ENCODE data around the gene ADGRG6.
A peak's percentile ranks its signal among the peaks of the same experiment; 100 is the strongest.

Gene ADGRG6

DNA sequence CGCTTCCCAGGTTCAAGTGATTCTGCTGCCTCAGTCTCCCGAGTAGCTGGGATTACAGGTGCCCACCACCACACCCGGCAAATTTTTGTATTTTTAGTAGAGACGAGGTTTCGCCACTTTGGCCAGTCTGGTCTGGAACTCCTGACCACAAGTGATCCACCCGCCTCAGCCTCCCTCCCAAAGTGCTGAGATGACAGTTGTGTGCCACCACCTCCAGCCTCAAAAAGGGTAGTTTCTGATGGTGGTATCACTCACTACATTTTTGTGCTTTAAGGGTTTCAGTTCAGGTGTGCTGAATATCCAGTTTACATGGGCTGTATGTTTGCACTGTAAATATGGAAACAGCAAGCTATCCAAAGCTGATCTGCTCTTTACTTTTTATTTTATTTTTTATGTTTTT lies 12.1 kb upstream of the ADGRG6 start:
- Histone ChIP-seq H3K4me2 (ENCODE audit: low read length) (no peak overlapping the region), H3K23ac (ENCODE audit: low read length) (no peak overlapping the region), H3K4me1 (ENCODE audit: control insufficient read depth in 1 of 2, insufficient read depth in 2 of 2, low read length in 2 of 2) (peaks cover 0 to 5% of the 10 kb centered on the region in 2 experiments), H3K14ac (ENCODE audit: low read length) (no peak overlapping the region), H3K27ac (ENCODE audit: low read depth, low read length) (no peak overlapping the region), H4K91ac (ENCODE audit: low read depth, low read length) (no peak overlapping the region), H3K18ac (ENCODE audit: low read length) (no peak overlapping the region), H2BK120ac (ENCODE audit: insufficient read depth, low read length, poor library complexity) (no peak overlapping the region), H3K79me2 (ENCODE audit: control insufficient read depth, insufficient read depth, low read length, poor library complexity) (no peaks in the 10 kb centered on the region), H3K9ac (ENCODE audit: low read length) (no peak overlapping the region), H2BK5ac (ENCODE audit: low read depth, low read length, poor library complexity) (no peak overlapping the region), H3K36me3 (ENCODE audit: control insufficient read depth in 1 of 2, insufficient read depth in 2 of 2, low read length in 2 of 2) (no peaks in the 10 kb centered on the region), H4K12ac (ENCODE audit: low read depth, low read length) (no peak overlapping the region), H2AK5ac (ENCODE audit: low read length) (no peak overlapping the region), H3K4me3 (ENCODE audit: low read depth, low read length) (no peak overlapping the region), H2BK12ac (ENCODE audit: low read length) (peak overlapping the region; percentile 36), H4K8ac (ENCODE audit: low read depth, low read length) (no peak overlapping the region), H3K4ac (ENCODE audit: low read depth, low read length) (no peak overlapping the region), H3K79me1 (ENCODE audit: low read length) (peaks cover 12% of the 10 kb centered on the region), H2AFZ (ENCODE audit: insufficient read depth, low read length, poor library complexity) (no peak overlapping the region), H3K9me3 (ENCODE audit: insufficient read depth, low read depth, low read length) (no peaks in the 10 kb centered on the region), H3K27me3 (ENCODE audit: insufficient read depth, low read length) (no peaks in the 10 kb centered on the region)
- no CpG with 5 or more reads among the region's 6 CpGs for WGBS (ENCODE audit: extremely low coverage, insufficient coverage, insufficient read length)
- DNase-seq: no peak

DNA sequence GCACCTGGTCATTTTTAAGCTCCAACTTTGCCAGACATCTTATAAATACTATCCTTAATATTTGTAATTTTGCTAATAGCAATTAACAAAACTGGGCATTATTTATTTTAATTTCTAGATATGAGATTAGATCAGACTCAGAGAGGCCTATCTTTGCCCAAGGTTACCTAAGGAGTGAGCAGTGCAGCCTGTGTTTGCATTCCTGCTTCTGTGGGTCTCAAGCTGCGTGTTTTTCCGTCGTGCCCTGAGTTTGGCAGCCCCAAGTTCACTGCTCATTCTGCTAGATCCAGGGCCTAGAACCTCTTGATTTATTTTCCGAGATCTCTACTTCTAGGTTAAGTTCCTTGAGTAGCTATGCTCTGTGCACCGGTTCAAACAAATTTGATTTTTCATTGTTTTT lies 11.0 kb upstream of the ADGRG6 start:
- H3K79me1 ChIP-seq (ENCODE audit: low read length): peaks cover 12% of the 10 kb centered on the region
- H3K4me1 ChIP-seq (ENCODE audit: control insufficient read depth in 1 of 2, insufficient read depth in 2 of 2, low read length in 2 of 2): peaks cover 0 to 5% of the 10 kb centered on the region in 2 experiments
- H4K12ac ChIP-seq (ENCODE audit: low read depth, low read length): no peak overlapping the region
- no peak overlapping the region for H2BK120ac ChIP-seq (ENCODE audit: insufficient read depth, low read length, poor library complexity)
- H3K14ac ChIP-seq (ENCODE audit: low read length): no peak overlapping the region
- no peak overlapping the region for H3K4ac ChIP-seq (ENCODE audit: low read depth, low read length)
- no peak overlapping the region for H3K4me3 ChIP-seq (ENCODE audit: low read depth, low read length)
- no peaks in the 10 kb centered on the region for H3K27me3 ChIP-seq (ENCODE audit: insufficient read depth, low read length)
- no peak overlapping the region for H3K9ac ChIP-seq (ENCODE audit: low read length)
- H3K18ac ChIP-seq (ENCODE audit: low read length): no peak overlapping the region
- H2AK5ac ChIP-seq (ENCODE audit: low read length): no peak overlapping the region
- H2BK5ac ChIP-seq (ENCODE audit: low read depth, low read length, poor library complexity): no peak overlapping the region
- H3K79me2 ChIP-seq (ENCODE audit: control insufficient read depth, insufficient read depth, low read length, poor library complexity): no peaks in the 10 kb centered on the region
- no peak for DNase-seq
- H3K27ac ChIP-seq (ENCODE audit: low read depth, low read length): no peak overlapping the region
- no peaks in the 10 kb centered on the region for H3K36me3 ChIP-seq (ENCODE audit: control insufficient read depth in 1 of 2, insufficient read depth in 2 of 2, low read length in 2 of 2)
- no CpG with 5 or more reads among the region's 5 CpGs for WGBS (ENCODE audit: extremely low coverage, insufficient coverage, insufficient read length)
- H2BK12ac ChIP-seq (ENCODE audit: low read length): peak overlapping the region; percentile 64
- H4K8ac ChIP-seq (ENCODE audit: low read depth, low read length): peak overlapping the region; percentile 54
- no peaks in the 10 kb centered on the region for H3K9me3 ChIP-seq (ENCODE audit: insufficient read depth, low read depth, low read length)
- H4K91ac ChIP-seq (ENCODE audit: low read depth, low read length): no peak overlapping the region
- no peak overlapping the region for H3K4me2 ChIP-seq (ENCODE audit: low read length)
- H2AFZ ChIP-seq (ENCODE audit: insufficient read depth, low read length, poor library complexity): peak overlapping the region; percentile 63
- H3K23ac ChIP-seq (ENCODE audit: low read length): no peak overlapping the region

- Histone ChIP-seq H4K91ac (ENCODE audit: low read depth, low read length) (no peak overlapping the region), H3K4me3 (ENCODE audit: low read depth, low read length) (no peak overlapping the region), H3K14ac (ENCODE audit: low read length) (no peak overlapping the region), H3K4ac (ENCODE audit: low read depth, low read length) (no peak overlapping the region), H3K27me3 (ENCODE audit: insufficient read depth, low read length) (no peaks in the 10 kb centered on the region), H3K4me2 (ENCODE audit: low read length) (no peak overlapping the region), H3K4me1 (ENCODE audit: control insufficient read depth in 1 of 2, insufficient read depth in 2 of 2, low read length in 2 of 2) (peaks cover 0 to 5% of the 10 kb centered on the region in 2 experiments), H3K36me3 (ENCODE audit: control insufficient read depth in 1 of 2, insufficient read depth in 2 of 2, low read length in 2 of 2) (no peaks in the 10 kb centered on the region), H3K23ac (ENCODE audit: low read length) (no peak overlapping the region), H3K9ac (ENCODE audit: low read length) (no peak overlapping the region), H3K79me2 (ENCODE audit: control insufficient read depth, insufficient read depth, low read length, poor library complexity) (no peaks in the 10 kb centered on the region), H3K27ac (ENCODE audit: low read depth, low read length) (no peak overlapping the region), H3K18ac (ENCODE audit: low read length) (no peak overlapping the region), H4K12ac (ENCODE audit: low read depth, low read length) (no peak overlapping the region), H2BK12ac (ENCODE audit: low read length) (no peak overlapping the region), H2BK5ac (ENCODE audit: low read depth, low read length, poor library complexity) (no peak overlapping the region), H2AK5ac (ENCODE audit: low read length) (no peak overlapping the region), H3K79me1 (ENCODE audit: low read length) (peaks cover 12% of the 10 kb centered on the region), H2AFZ (ENCODE audit: insufficient read depth, low read length, poor library complexity) (no peak overlapping the region), H2BK120ac (ENCODE audit: insufficient read depth, low read length, poor library complexity) (no peak overlapping the region), H4K8ac (ENCODE audit: low read depth, low read length) (no peak overlapping the region), H3K9me3 (ENCODE audit: insufficient read depth, low read depth, low read length) (no peaks in the 10 kb centered on the region)
- DNase-seq: no peak
- no CpG with 5 or more reads among the region's 3 CpGs for WGBS (ENCODE audit: extremely low coverage, insufficient coverage, insufficient read length)
Measured at GRCh38 chr6:142291512-142291911, 10.3 kb upstream of the ADGRG6 start.

GRCh38 chr6:142292166-142292924 lies 9.5 kb upstream of the ADGRG6 start:
- peak overlapping the region; percentile 40 for H2BK5ac ChIP-seq (ENCODE audit: low read depth, low read length, poor library complexity)
- H2AK5ac ChIP-seq (ENCODE audit: low read length): peak overlapping the region; percentile 23
- peak overlapping the region; percentile 60 for H2BK120ac ChIP-seq (ENCODE audit: insufficient read depth, low read length, poor library complexity)
- H4K8ac ChIP-seq (ENCODE audit: low read depth, low read length): peak overlapping the region; percentile 29
- H3K4me2 ChIP-seq (ENCODE audit: low read length): no peak overlapping the region
- H3K27me3 ChIP-seq (ENCODE audit: insufficient read depth, low read length): no peaks in the 10 kb centered on the region
- H3K79me2 ChIP-seq (ENCODE audit: control insufficient read depth, insufficient read depth, low read length, poor library complexity): no peaks in the 10 kb centered on the region
- H3K18ac ChIP-seq (ENCODE audit: low read length): no peak overlapping the region
- no peak for DNase-seq
- H2BK12ac ChIP-seq (ENCODE audit: low read length): peak overlapping the region; percentile 92
- no peak overlapping the region for H4K12ac ChIP-seq (ENCODE audit: low read depth, low read length)
- no peak overlapping the region for H3K27ac ChIP-seq (ENCODE audit: low read depth, low read length)
- no peak overlapping the region for H3K9ac ChIP-seq (ENCODE audit: low read length)
- no CpG with 5 or more reads among the region's 6 CpGs for WGBS (ENCODE audit: extremely low coverage, insufficient coverage, insufficient read length)
- peaks cover 0 to 7% of the 10 kb centered on the region in 2 experiments for H3K4me1 ChIP-seq (ENCODE audit: control insufficient read depth in 1 of 2, insufficient read depth in 2 of 2, low read length in 2 of 2)
- no peaks in the 10 kb centered on the region for H3K36me3 ChIP-seq (ENCODE audit: control insufficient read depth in 1 of 2, insufficient read depth in 2 of 2, low read length in 2 of 2)
- H3K79me1 ChIP-seq (ENCODE audit: low read length): peaks cover 13% of the 10 kb centered on the region
- H3K4ac ChIP-seq (ENCODE audit: low read depth, low read length): no peak overlapping the region
- H3K4me3 ChIP-seq (ENCODE audit: low read depth, low read length): no peak overlapping the region
- peak overlapping the region; percentile 62 for H4K91ac ChIP-seq (ENCODE audit: low read depth, low read length)
- no peak overlapping the region for H2AFZ ChIP-seq (ENCODE audit: insufficient read depth, low read length, poor library complexity)
- H3K23ac ChIP-seq (ENCODE audit: low read length): no peak overlapping the region
- H3K9me3 ChIP-seq (ENCODE audit: insufficient read depth, low read depth, low read length): no peaks in the 10 kb centered on the region
- H3K14ac ChIP-seq (ENCODE audit: low read length): no peak overlapping the region

Data from trophoblast cell (in vitro differentiated cells and primary cell).